GM19043 (cell line): ENCODE measurements around the gene DOCK1.

Source experiments
- ATAC-seq: cut with Tn5 transposase; IDR thresholded peaks from one replicate; pipeline ENCODE4 v1.9.1; 2021; ENCODE audit warnings: low read depth; ENCODE audit not compliant: unreplicated experiment

Gene DOCK1

DNA sequence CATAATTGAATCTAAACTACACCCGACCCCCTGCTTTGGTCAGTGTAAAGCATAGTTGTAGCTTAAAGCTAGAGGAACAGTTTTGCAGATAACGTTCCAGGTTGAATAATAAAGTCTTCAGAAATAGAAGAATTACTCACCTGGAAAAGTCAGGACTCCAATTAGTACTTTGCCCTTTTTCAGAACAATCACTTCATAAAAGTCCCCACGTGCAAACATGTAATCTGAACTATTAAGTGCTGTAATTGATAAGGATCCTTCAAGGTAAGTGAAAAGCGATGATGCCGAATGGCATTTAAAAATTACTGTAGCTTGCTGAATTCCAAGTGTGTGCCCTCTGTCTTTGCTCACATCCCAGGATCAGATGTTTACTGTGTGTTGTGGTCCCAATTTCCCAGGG, 344.8 kb downstream of the DOCK1 start:
- ATAC-seq: no peak

DNA sequence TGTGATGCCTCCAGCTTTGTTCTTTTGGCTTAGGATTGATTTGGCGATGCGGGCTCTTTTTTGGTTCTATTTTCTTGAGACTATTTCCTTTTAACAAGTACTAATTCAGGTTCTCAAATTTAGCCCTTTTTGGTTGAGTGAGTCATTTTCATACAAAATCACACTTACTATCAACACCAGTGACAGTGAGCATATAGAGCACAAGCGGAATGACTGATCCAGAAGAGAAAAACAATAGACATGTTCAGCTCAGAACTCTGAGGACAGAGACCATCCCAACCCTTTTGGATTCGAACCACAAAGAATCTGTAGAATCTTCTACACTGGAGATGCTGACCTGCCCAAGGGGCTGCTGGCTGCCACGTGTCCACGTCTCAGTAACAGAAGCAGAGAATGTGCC, 347.6 kb downstream of the DOCK1 start:
- no peak for ATAC-seq

DNA sequence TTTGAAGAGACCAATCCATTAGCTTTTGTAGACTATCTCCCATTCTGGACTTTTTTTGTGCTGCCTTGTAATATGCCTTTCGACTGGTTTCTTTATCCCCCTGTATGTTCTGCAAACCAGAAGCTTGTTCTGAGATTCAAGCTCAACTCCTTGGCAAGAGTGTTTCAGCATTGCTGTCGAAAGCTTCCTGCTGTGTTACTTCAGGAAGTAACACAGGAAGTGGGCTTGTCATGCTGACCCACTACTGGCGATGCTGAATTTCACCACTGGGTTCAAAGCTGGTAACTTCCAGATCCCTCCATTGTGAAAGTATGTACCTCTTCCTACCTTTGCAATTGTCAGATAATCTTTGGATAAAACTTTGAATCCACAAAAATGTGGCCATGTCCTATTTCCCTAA, 349.0 kb downstream of the DOCK1 start:
- no peak for ATAC-seq

DNA sequence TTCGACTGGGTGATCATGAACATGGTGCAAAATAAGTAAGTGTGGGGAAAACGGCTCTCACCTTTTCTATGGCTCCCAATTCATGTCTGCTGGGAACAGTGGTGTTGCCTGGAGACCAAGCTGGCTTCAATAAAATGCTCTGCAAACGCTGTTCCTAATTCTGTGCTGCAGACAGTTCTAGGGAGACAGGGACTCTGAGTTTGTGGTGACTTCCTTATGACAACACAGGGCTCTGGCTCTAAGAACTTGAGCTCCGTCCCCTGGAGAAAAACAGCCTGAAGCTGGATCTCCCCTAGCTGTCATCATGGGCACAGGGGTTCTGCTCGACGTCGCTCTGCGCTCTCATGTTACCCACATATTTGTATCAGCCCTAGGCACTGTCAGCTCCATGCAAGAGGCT, 352.2 kb downstream of the DOCK1 start:
- no peak for ATAC-seq

DNA sequence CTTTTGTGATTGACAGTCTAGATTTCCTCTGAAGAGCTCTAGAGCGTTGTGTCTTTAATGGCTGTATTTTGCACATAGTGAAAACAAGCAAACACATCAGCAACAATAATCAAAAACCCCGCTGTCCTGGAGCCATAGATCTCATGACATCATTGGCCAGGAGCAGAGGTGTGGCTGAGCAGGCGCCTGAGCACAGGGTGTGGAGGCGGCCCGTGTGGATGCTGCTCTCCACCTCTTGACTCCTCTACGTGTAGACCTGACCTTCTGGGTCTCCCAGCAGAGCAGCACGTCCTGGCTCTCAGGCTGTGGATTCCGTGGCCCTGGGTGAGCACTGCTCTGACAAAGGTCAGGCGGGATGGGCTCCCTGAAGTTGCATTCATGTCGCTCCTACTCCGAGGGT, 354.1 kb downstream of the DOCK1 start:
- ATAC-seq: no peak

DNA sequence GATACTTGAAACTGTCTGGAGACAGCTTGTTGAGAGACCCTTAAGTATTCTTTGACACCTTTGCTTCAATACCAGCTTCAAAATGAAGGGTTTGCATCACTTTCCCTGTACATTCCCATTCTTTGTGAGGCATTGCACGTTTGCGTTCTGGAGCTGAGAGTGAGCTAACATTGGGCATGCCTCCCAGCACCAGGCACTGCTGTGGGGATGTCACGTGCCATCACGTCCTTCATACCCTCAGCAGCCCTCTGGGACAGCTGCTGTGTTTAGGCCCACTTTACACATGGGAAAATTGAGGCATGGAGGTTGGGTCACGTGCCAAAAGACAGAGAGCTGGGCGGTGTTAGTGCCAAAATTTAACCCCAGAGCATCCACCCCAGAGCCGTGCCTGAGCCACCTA, 357.4 kb downstream of the DOCK1 start:
- ATAC-seq: no peak

DNA sequence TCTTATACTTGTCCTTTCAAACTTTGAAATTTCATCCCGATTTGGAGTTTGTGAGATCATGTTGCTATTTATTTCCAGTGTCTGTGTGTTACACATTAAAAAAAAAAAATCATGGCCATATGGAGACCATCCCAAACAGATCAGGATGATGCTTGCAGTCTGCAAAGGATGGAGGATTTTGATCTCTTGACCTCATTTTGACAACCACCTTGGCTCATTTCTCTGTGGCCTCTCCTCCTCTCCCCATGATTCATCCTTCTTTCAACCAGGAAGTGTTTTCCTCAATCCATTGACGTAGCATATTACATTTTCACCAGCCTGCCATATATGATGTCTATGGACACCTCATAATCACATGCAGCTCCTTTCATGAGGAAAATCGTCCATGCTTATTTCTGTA, 360.1 kb downstream of the DOCK1 start:
- no peak for ATAC-seq

DNA sequence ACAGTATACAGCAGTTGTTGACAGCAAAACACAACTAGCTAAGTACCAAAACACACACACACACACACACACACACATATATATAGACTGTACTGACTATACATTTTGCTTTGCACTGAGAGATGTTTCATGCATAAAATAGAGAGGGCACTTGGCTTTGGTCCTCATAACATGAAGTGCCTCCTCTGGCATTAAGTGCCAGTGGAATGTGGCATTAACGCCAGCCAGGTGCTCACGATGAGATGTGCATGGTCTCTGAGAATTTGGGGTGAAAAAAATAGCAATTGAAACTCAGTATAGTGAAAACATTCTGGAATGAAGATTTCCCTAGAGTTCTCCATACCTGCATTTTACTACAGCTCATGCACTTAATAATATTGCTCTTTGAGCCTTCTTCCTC, 361.2 kb downstream of the DOCK1 start:
- ATAC-seq: no peak

DNA sequence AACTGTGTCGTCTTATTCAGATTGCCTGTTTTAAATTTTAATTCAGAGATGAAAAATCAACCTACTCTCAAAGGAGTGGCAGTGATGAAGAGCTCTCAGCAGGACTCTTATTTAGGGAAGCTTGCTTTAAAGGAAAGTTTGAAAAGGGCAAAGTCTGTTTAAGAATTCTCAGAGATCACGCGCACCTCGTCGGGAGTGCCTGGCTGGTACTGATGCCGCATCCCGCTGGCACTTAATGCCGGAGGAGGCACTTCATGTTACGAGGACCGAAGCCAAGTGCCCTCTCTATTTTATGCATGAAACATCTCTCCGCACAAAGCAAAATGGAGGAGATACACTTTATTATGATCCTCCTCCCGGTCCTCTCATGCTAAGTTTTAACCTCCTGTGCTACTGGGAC, 362.2 kb downstream of the DOCK1 start:
- ATAC-seq: no peak

DNA sequence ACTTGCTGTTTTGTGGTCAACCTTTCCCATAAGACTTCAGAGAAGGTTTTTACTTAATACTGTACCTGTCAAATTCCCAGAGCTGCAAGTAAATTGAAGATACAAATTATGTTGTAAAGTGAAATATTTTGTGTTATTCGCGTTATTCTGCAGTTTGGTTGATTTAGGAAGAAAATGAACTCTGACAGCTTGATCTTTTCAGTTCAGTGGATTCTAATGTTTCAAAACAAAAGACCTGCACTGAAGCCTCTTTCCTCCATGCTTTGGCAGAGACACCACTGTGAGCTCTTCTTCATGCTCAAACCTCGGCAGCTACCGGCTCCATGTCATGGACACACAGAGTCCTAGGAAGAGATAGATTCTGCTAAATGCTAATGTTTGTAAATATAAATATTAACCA, 366.8 kb downstream of the DOCK1 start:
- no peak for ATAC-seq

DNA sequence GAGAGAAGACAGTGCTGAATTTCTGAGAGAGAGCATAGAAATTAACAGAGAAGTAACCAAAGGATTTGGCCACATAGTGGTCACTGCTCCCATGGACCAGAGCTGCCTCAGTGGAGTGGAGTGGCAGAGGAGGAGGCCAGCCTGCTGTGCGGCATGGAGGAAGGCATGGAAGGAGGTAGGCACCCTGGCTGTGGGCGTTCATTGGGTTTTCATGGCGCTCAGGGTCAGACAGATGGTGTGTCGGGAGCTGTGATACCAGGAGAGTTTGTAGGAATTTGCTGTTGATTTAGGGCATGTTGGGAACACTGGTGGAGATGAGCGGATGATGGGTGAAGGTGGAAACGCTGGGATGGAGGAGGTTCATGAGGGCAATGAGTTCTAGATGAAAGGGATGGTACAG, 370.0 kb downstream of the DOCK1 start:
- ATAC-seq: no peak

DNA sequence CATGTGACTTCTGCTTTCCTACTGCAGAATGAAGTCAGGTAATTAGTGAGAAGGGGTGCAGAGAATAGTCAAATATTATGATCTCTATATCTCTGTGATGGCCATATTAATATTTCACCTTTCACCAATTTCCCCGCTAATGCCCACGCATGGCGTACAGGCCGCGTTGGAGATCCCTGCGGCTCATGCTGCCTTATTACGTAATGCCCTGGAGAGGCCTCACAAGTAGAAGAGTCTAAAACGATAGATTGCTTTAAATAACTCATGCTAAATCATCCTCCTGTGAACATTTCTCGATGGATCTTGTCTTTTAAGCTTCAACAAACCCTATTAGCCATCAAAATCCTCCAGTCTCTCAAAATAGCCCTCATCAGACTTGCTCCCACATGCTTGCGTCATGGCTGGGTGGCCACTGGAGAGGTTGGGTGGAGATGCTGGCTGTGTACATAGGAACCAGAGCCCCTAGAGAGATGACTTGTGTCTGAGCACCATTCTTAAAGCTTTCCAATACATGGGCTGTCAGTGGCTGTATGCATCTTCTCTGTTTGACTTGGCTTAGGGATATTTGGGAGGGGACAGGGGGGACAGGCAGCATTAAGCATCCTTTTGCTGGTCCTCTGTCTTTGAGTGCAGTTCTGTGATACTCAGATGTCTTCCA, 370.7 kb downstream of the DOCK1 start:
- ATAC-seq: no peak

DNA sequence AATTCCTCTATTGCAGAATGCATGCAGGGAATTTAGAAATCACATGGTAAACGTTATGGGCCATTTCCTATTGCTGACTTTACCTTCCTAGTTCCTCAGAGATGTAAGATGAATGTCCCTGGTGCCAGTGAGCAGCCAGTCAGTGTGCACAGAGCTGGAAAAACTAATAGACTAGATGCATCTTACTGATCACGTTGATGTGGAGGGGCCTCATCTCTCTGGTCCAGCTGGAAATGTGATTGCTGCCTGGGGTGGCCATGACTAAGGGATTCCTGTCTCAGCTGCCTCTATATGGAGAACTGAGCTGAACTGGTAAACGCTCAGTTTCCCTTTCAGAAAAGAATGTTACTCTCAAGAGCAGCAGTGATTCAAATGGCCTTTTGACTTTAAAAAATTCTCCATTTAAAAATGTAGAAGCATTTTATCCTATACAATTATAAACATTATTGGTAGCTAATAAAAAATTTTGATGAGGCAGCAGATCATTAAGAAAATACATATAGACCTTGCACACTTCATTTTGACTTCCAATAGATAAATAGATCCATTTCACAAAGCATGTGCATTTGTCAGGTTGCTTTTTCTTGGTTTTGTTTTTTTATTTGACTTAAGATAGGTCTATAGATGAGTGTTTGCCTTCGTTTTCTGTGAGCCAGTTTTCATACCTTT, 371.7 kb downstream of the DOCK1 start:
- no peak for ATAC-seq

DNA sequence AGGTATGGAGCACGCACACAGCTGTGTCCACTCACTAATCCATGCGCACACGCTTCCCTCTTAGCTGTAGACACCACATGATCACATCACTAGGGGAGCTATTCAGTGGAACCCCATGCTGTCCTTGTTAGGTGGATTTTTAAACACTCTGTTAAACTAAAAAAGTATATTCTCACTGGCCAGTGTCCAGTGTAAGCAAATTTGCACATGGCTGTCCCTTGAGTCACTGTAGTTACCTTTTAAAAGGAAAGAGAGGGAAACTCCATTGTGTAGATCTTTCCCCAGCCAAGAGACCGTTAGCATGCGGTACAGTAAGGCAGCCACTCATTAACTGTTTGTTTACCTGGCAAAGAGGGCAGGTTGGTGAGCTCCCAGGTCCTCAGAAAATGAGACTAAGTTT, 372.8 kb downstream of the DOCK1 start:
- ATAC-seq: no peak

DNA sequence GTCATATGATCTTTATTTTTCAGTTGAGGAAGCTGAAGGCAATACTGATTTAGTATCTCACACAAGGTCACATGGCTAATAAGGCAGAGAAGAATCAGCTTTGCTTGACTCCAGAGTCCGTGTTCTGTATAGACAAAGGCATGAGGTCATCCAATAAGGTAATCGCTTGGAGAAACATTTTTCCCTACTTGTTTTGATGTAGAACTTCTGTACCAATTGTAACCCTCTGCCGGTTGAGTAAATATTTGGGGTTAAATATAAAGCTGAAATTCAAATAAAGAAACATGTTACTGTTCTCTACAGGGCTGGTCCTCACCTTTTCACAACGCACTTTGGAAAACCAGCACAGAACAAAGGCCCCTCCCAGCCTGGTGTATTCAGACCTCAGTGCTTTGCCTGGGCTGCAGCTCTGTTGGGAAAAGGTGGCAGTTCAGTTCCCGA, 374.1 kb downstream of the DOCK1 start:
- ATAC-seq: no peak

DNA sequence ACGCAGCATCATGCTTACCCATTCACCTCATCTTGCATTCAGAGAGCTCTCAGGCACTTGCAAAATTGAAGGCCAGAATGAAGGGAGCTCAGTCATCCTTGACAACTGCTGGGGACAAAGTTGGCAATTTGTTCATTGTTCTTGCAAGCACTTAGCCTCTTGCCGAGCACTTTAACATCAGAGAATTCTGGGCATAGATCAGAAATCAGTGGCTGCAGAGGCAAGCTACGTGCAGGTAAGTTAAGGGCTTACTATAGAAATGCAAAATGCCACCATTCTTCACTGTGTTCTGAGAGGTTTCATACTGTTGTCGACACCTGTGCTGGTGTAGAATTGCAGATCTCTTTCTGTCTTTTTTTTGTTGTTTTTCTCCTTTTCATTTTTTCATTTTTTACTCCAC, 375.2 kb downstream of the DOCK1 start:
- ATAC-seq: no peak

DNA sequence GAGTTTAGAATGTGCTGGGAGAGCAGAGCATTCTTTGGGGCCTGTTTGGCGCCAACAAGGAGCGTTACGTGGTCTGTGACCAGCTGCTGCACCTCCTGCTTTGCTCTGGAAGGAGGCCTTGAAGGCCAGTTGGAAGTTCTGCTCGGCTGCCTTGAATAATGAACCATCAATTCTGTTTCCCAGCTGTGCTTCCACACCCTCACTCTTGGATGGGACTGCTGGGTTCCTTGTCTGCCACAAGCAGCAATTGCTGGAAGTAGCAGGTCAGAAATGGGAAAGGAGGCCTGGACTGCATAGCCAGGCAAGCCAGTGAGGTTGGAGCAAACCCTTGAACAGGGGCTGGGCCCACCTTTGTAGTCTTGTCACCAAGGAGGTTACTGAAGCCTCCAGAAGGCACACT, 377.8 kb downstream of the DOCK1 start:
- no peak for ATAC-seq

DNA sequence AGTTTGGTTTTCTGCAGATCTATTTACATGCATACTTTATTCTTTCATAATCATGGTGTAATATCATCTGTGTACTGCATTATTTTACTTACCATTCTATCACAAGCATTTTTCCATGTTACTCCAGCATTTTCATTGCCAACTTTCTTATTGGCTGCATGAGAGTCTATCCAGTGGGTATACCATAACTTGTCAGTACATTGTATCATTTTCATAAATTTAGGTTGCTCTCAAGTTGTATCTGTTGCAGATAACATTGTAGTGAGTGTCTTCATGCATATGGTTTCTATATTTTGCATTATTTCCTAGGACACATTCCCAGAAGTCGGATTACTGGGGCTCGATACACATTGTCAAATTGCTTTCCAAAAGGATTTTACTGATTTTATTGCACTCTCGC, 378.3 kb downstream of the DOCK1 start:
- no peak for ATAC-seq

DNA sequence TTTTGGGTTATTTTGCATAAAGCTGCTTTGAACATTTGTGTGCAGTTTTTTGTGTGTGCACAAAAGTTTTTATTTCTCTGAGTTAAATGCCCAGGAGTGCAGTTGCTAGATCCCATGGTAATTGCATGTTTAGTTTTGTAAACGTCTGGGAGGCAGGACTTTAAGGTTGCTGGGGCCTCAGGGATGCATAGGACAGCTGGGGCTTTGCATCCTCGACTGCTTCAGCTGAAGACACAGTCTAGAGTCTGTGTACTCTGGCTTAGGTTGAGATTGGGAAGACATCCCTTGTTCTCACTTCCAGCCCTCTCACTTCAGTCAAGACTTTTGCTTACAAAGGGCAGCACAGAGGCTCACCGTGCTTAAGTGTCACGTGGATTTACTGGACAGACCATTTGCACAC, 385.6 kb downstream of the DOCK1 start:
- no peak for ATAC-seq

DNA sequence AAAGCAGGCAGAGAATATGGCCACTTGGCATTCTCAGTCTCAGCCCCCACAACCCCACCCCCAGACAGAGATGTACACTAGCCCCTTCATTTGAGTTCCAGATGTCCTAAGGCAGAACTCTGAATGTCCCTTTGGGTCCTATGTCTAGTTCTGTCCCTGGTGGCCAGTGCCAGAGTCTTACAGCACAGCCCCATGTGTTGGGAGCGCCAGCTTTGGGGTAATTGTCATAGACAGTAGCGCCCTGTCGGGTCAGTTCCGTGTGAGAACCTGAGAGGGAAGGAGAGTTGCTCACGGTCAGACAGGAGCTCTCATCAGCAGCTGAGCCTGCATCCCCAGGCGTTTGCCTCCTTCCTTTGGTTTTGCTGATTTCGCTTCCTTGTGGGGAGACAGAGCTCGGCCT, 386.1 kb downstream of the DOCK1 start:
- no peak for ATAC-seq

DNA sequence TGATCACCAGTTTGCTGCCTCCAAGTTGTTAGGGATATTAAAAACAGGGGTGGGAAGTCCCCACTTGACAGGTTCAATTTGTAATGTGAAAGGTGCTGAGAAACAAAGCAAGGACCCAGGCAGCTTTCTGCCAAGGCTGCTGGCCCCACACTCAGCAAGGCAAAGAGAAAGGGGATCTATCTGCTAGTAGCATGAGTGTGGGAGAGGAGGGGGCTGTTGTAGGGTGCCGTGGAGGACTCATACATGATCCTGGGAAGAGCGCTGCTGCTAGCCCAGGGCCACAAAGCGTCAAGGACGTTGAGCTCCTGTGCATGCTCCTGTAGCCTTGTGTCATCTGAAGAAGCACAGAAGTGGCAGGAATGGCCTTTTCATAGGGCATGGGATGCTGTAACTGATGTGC, 387.7 kb downstream of the DOCK1 start:
- no peak for ATAC-seq

DNA sequence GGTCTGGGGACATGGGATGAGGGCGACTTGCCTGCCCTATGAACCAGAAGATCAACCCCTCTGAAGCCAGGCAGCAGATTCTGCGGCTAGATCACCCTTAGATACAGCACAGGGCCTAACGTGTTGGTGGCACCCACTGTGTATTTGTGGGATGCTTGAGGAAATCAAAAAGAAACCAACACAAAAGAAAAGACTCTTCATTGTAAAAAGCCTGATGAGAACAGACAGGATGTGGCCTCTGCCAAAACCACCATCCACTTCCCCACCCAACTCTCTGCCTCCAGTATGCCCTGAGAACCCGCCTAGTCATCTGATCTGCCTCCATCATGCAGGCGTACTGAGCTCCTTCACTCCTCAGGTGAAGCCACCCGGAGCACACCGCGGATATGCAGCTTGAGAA, 388.4 kb downstream of the DOCK1 start:
- ATAC-seq: no peak

DNA sequence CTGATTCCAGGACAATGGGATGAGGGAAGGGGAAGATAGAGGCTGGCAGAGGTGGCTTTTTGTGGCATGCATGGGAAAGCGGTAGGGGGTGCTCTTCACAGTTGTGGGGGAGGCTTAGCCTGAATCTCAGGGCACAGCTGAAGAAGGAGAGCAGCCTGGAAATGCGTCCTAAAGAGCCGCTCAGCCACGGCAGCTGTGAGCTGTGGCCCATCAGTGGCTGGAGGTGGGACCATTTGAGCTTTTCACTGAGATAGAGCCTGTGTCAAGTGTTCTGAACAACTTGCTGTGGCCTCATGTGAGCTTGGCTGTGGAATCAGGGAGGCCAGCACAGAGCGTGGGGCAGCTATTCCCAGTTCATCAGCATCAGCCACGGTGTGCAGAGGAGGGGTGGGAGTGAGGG, 391.5 kb downstream of the DOCK1 start:
- ATAC-seq: no peak
